Renal cortical epithelial cell (primary cell): Measurements from ENCODE around the gene MAST3. TPM values are rescaled to one million over a fixed set of nuclear protein-coding genes. Genes with fewer than 3 reads are reported as not detected.

Experiments used
- DNase-seq: peaks from one replicate; pipeline ENCODE4 v3.0.0-alpha.2; 2011; ENCODE audit warnings: low read depth
- total RNA-seq: library from RNA; depleted of rRNA; stranded (reverse); fragments of >200 nt; gene quantifications from 2 replicates; pipeline ENCODE4 v1.2.3, GENCODE V29; 2014

MAST3 gene
- total RNA-seq, 1 donor from 2014 or later: 5.7 TPM

DNA sequence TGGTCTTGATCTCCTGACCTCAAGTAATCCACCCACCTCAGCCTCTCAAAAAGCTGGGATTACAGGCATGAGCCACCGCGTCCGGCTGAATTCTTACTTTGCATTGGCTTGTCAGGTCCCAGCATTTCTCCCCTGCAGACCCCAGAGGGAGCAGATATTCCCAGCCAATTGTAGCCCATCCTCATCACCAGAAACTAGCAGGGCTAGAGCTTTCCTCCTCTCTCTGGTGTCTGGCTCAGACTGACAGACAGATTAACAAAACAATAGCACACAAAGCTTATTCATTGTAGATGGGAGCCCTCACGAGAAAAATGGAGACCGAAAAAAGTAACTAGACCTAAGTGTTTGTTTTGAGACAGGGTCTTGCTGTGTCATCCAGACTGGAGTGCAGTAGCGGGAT lies 88.0 kb downstream of the MAST3 start:
- DNase-seq: no peak

DNA sequence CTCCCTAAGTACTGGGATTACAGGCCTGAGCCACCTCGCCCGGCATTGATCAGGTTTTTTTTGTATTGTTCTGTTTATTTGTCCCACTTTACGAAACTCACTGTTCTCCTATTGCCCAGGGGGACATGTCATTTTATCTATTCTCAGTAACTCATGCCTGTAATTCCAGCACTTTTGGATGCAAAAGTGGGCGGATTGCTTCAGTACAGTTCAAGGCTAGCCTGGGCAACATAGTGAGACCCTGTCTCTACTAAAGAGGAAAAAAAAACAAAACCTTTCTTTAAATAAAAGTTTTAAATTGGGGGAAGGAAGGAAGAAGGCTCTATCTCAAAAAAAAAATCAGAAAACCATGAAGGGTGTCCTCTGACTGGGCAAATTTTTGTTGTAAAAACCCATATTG lies 92.7 kb downstream of the MAST3 start:
- no peak for DNase-seq

DNA sequence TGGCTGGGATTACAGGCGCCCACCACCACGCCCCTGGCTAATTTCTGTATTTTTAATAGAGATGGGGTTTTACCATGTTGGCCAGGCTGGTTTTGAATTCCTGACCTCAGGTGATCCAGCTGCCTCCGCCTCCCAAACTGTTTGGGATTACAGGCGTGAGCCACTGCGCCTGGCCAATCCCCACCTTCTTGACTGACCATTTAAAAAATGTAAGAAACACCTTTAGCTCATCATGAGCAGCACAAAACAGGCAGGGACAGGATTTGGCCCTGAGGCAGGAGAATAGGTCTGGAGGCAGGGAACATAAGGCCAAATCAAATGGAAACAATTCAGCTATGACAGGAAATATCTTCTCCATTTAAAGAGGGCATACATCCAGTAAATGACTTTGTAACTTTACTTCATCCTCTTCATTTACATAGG lies 94.1 kb downstream of the MAST3 start:
- no peak for DNase-seq

GRCh38 chr19:18192673-18193387 lies 95.3 kb downstream of the MAST3 start, which contains the start of gene MPV17L2:
Gene MPV17L2 (plus strand): TSS chr19:18193218. CDS start chr19:18193282, 64 bp downstream.
- peak; percentile 99 for DNase-seq

- no peak for DNase-seq
These were observed 96.0 kb downstream of the MAST3 start for GRCh38 chr19:18193388-18194180.

DNA sequence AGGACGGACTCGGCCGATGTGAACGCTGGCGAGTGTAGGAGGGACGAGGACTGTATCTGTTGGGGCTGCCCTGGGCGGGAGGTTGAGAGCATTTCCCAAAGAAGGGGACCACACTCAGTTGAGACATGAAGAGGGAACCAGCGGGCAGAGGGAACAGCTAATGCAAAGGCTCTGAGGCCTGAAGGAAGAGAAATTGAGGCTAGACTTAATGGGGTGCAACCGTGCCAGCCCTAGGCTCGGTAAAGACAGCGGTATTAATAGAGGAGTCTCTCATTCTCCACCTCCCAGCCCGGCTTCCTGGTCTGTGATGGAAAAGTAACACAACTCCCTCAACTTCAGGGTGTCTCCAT lies 96.6 kb downstream of the MAST3 start:
- DNase-seq: no peak

- DNase-seq: no peak
These were observed 97.1 kb downstream of the MAST3 start for GRCh38 chr19:18194554-18195238.

DNA sequence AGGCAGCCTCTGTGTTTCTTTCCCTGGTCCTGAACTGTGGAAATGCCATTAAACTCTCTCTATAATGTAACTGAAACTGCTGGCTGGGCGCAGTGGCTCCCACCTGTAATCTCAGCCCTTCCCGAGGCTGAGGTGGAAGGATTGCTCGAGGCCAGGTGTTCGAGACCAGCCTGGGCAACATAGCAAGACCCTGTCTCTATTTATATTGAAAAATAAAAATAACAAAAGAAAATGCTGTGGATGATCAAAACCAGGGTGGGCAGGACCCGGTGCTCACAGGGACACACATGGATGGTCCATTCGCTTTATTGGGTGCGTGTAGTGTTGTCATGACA lies 98.9 kb downstream of the MAST3 start:
- DNase-seq: no peak

- DNase-seq: no peak
These were observed 99.7 kb downstream of the MAST3 start for GRCh38 chr19:18197306-18197705.

GRCh38 chr19:18197941-18198340 lies 100.4 kb downstream of the MAST3 start:
- DNase-seq: no peak

DNA sequence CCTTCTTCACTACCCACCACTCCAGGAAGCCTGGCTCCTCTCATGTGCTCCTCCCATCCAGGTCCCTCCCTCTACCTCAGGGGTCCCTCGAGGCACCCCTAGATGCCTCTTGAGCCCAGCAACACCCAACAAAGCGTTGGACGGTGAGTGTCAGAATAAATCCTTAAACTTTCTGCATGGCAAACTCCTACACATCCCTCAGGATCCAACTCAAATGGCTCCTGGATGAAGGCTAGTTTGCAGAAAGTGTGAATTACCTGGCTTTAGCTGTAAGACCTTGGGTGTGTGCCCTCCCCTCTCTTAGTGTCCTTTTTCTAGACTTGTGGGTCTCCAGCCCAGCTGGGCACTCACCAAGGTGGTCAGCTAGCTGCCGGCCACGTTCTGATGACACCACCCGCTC lies 100.8 kb downstream of the MAST3 start:
- no peak for DNase-seq

Other genes with a start within 250 kb of the MAST3 start
- gene JAK3, start 249.8 kb upstream of the MAST3 start, total RNA-seq: 2.3 and 3.7 TPM in 2 replicates
- gene RPL18A, start 237.9 kb upstream of the MAST3 start, total RNA-seq: 517 and 1,457 TPM in 2 replicates
- not detected in 2 replicates for gene SLC5A5, start 225.8 kb upstream of the MAST3 start, total RNA-seq
- 25.0 and 55.6 TPM in 2 replicates for gene CCDC124, start 164.8 kb upstream of the MAST3 start, total RNA-seq
- gene KCNN1, start 130.7 kb upstream of the MAST3 start, total RNA-seq: 0.30 TPM in 1 of 2 replicates, not detected in the other
- gene ARRDC2, start 89.6 kb upstream of the MAST3 start, total RNA-seq: 14.9 and 18.6 TPM in 2 replicates
- not detected in 2 replicates for gene IL12RB1, start 10.8 kb upstream of the MAST3 start, total RNA-seq
- gene PIK3R2, start 55.4 kb downstream of the MAST3 start, total RNA-seq: 15.8 and 56.9 TPM in 2 replicates
- gene IFI30, start 76.0 kb downstream of the MAST3 start, total RNA-seq: 20.8 and 25.1 TPM in 2 replicates
- gene MPV17L2, start 95.4 kb downstream of the MAST3 start, total RNA-seq: 12.3 and 57.1 TPM in 2 replicates
- gene RAB3A, start 106.3 kb downstream of the MAST3 start, total RNA-seq: 0.35 and 0.80 TPM in 2 replicates
- gene PDE4C, start 128.7 kb downstream of the MAST3 start, total RNA-seq: under 0.01 and 0.20 TPM in 2 replicates
- gene IQCN, start 176.7 kb downstream of the MAST3 start, total RNA-seq: 0.50 TPM in 1 of 2 replicates, not detected in the other
- gene JUND, start 183.8 kb downstream of the MAST3 start, total RNA-seq: 140 and 234 TPM in 2 replicates
- gene LSM4, start 225.3 kb downstream of the MAST3 start, total RNA-seq: 115 and 223 TPM in 2 replicates
- gene PGPEP1, start 242.8 kb downstream of the MAST3 start, total RNA-seq: 24.0 and 33.2 TPM in 2 replicates